GM10248 (cell line): Measurements from ENCODE around the gene MGST3.
"Not testable (repeated sequence)": the region's sequence is repeated elsewhere in the genome, so short reads cannot be mapped to it uniquely, and the experiment has no call there.

Experiments
- CTCF ChIA-PET: fragments of 300-600 bp; sonication (Branson Sonifier 250); formaldehyde crosslinking; extraction: SDS; loops from one replicate; lab custom pipeline; 2021; ENCODE audit warnings: antibody characterized with exemption; lab: Yijun Ruan, JAX
- POLR2A ChIA-PET: fragments of 350-650 bp; sonication (Branson Sonifier 250); formaldehyde crosslinking; extraction: SDS; loops from one replicate; lab custom pipeline; 2020; ENCODE audit warnings: antibody characterized with exemption; lab: Yijun Ruan, JAX
- DNase-seq: peaks from one replicate; pipeline ENCODE4 v3.0.0; 2012; ENCODE audit errors: extremely low spot score
- CTCF ChIP-seq: IDR thresholded peaks from 2 replicates; pipeline ENCODE4 v1.5.1; 2012; ENCODE audit warnings: mild to moderate bottlenecking, low read depth; ENCODE audit errors: extremely low read depth, missing control alignments, control extremely low read depth

The MGST3 gene

GRCh38 chr1:165597883-165598675 lies 33.0 kb upstream of the MGST3 start:
- TF ChIP-seq CTCF = no peak
- POLR2A ChIA-PET = interaction anchor here (0.6 kb wide), 1 partner anchor 28 kb away, joined by 3 read pairs; no protein-coding TSS in a partner anchor
- peak; percentile 95 for DNase-seq
- CTCF ChIA-PET = interaction anchor here (0.8 to 7.7 kb wide), 7 partner anchors 121 to 330 kb away, joined by 3 to 120 read pairs (median 4); no protein-coding TSS in a partner anchor

- ChIA-PET CTCF (interaction anchor here (0.8 to 7.7 kb wide), 8 partner anchors 99 to 330 kb away, joined by 3 to 120 read pairs (median 4); no protein-coding TSS in a partner anchor), POLR2A (interaction anchor here (0.6 kb wide), 1 partner anchor 27 kb away, joined by 3 read pairs; no protein-coding TSS in a partner anchor)
- no peak for TF ChIP-seq CTCF
Observed at GRCh38 chr1:165598676-165599059, 32.4 kb upstream of the MGST3 start.

GRCh38 chr1:165600793-165601192 lies 30.2 kb upstream of the MGST3 start:
- POLR2A ChIA-PET = no interaction called here
- no peak for TF ChIP-seq CTCF
- no peak for DNase-seq
- CTCF ChIA-PET = interaction anchor here (0.6 to 7.7 kb wide), 28 partner anchors 9 to 569 kb away, joined by 3 to 120 read pairs (median 4); partner anchors contain the start of genes ALDH9A1 and TMCO1

More at GRCh38 chr1:165598676-165599059, 32.4 kb upstream of the MGST3 start:
- DNase-seq = no peak

GRCh38 chr1:165603810-165604209 lies 27.2 kb upstream of the MGST3 start:
- ChIA-PET CTCF (interaction anchor here (0.8 to 7.1 kb wide), 4 partner anchors 34 to 875 kb away, joined by 3 to 120 read pairs (median 4); no protein-coding TSS in a partner anchor), POLR2A (no interaction called here)
- no peak for TF ChIP-seq CTCF
- DNase-seq = no peak

- CTCF ChIA-PET = no interaction called here
- POLR2A ChIA-PET = no interaction called here
- no peak for TF ChIP-seq CTCF
- no peak for DNase-seq
Observed at GRCh38 chr1:165605246-165605645, 25.8 kb upstream of the MGST3 start.

GRCh38 chr1:165606676-165607075 lies 24.4 kb upstream of the MGST3 start:
- CTCF ChIA-PET = interaction anchor here (0.9 to 1.2 kb wide), 2 partner anchors 12 to 307 kb away, joined by 3 to 4 read pairs; no protein-coding TSS in a partner anchor
- DNase-seq, POLR2A ChIA-PET: not testable (repeated sequence)

GRCh38 chr1:165610866-165611265 lies 20.2 kb upstream of the MGST3 start:
- no peak for DNase-seq
- TF ChIP-seq CTCF = no peak
- ChIA-PET POLR2A (no interaction called here), CTCF (interaction anchor here (1.1 to 1.8 kb wide), 2 partner anchors 9 to 10 kb away, joined by 6 to 8 read pairs; no protein-coding TSS in a partner anchor)
